Measurements from ENCODE around the gene COA1.

The COA1 gene

GRCh38 chr7:43753843-43754242, 24.5 kb upstream of the COA1 start:
- ChIA-PET CTCF (interaction anchor here (0.9 to 1.9 kb wide), 5 partner anchors 11 to 171 kb away, joined by 3 to 8 read pairs (median 4); partner anchors contain the start of gene STK17A), POLR2A (no interaction called here)
- no peak for TF ChIP-seq CTCF (IDR thresholded peaks at IDR 0.05; ENCODE audit: control extremely low read depth, extremely low read depth, low read depth, missing control alignments)
- DNase-seq (ENCODE audit: extremely low spot score), result no peak

DNA sequence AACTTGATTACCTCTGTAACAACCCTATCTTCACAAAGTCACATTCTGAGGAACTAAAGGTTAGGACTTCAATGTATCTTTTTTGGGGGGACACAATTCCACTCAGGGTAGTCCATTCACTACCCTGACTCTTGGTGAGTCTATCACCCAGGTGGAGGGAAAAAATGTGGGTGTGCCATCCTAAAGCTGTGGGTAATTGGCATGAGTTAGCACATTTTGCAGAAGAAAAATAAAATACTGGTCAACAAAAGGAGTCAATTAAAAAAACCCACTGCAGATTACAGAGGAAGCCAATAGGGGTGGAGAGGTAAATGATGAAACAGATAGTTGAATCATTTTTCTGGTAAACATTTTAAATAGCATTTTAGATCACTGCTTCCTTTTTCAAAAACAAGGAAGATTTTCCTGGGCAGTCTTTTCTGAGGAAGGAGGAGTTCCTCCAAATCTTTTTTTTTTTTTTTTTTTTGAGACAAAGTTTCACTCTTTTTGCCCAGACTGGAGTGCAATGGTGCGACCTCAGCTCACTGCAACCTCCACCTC, 24.0 kb upstream of the COA1 start:
- no peak for TF ChIP-seq CTCF (IDR thresholded peaks at IDR 0.05; ENCODE audit: control extremely low read depth, extremely low read depth, low read depth, missing control alignments)
- CTCF ChIA-PET, result no interaction called here
- DNase-seq (ENCODE audit: extremely low spot score), result no peak
- POLR2A ChIA-PET, result no interaction called here

- ChIA-PET POLR2A (no interaction called here), CTCF (no interaction called here)
- no peak for DNase-seq (ENCODE audit: extremely low spot score)
Observed at GRCh38 chr7:43752411-43752810, 23.1 kb upstream of the COA1 start.

DNA sequence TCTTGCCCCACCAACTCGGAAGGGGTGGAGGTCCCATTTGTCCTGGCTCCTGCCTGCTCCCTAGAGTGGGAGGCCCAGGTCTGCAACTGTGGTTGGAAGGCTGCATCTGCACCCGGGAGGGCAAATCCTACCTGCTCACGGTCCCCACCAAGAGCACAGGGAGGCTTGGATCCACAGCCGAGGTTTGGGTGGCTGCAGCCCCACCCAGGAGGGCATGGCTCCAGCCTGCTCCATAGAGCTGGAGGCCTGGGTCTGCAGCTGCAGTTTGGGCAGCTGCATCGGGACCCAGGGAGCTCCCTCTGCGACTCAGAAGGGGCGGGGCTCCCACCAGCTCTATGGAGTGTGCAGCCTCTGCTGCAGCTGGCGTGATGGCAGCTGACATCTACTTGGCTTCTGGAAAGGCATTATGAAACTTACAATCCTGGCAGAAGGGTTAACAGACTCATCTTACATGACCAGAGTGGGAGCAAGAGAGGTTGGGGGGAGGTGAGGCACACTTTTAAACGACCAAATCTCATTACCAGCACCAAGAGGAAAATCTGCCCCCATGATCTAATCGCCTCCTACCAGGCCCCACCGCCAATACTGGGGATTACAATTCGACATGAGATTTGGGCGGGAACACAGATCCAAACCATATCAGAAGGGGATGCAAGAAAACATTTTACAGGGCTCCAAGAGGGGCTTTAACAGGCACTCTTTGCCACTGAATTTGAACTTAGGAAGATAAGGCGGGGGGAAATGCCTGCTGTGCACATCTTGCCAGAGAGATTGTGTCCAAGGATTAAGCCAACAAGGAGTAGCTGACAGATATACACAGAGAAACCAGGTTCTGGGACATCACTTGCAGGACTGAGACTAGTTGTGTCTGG, 20.9 kb upstream of the COA1 start:
- TF ChIP-seq CTCF (IDR thresholded peaks at IDR 0.05; ENCODE audit: control extremely low read depth, extremely low read depth, low read depth, missing control alignments), result no peak
- ChIA-PET CTCF (interaction anchor here (1.0 to 1.6 kb wide), 5 partner anchors 10 to 168 kb away, joined by 3 to 5 read pairs (median 5); partner anchors contain the start of gene STK17A), POLR2A (interaction anchor here (0.6 kb wide), 1 partner anchor 168 kb away, joined by 4 read pairs; no protein-coding TSS in a partner anchor)
- DNase-seq (ENCODE audit: extremely low spot score), result no peak

More at GRCh38 chr7:43752411-43752810, 23.1 kb upstream of the COA1 start:
- TF ChIP-seq CTCF (IDR thresholded peaks at IDR 0.05; ENCODE audit: control extremely low read depth, extremely low read depth, low read depth, missing control alignments), result no peak

DNA sequence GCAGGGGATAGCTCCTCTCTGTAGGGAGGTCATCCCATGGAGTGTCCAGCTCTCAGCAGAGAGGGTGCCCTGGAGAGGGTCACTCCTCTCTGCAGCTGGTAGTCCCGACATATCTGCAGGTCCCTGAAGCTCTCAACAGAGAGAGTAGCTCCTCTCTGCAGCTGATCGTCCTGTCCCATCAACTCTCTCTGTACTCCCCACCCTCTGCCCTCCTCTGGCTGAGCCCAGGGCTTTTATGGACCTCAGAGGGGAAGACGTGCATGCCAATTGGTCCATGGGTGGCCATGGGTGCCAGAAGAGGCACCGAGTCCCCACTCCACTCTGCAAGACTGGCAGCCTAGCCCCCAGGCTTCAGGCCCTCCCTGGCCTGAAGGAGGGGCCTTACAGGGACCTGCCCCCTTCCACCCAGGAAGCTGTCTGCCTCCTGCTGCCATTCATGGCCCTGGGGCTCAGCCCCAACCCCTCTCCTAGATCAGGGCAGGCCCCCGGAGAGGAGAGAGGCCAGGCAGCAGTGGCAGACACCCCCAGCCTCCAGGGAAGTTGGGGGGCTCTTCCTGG, 20.1 kb upstream of the COA1 start:
- ChIA-PET POLR2A (no interaction called here), CTCF (interaction anchor here (0.9 to 1.6 kb wide), 5 partner anchors 9 to 167 kb away, joined by 3 to 5 read pairs (median 3); partner anchors contain the start of genes BLVRA and STK17A)
- DNase-seq (ENCODE audit: extremely low spot score), result no peak
- no peak for TF ChIP-seq CTCF (IDR thresholded peaks at IDR 0.05; ENCODE audit: control extremely low read depth, extremely low read depth, low read depth, missing control alignments)

DNA sequence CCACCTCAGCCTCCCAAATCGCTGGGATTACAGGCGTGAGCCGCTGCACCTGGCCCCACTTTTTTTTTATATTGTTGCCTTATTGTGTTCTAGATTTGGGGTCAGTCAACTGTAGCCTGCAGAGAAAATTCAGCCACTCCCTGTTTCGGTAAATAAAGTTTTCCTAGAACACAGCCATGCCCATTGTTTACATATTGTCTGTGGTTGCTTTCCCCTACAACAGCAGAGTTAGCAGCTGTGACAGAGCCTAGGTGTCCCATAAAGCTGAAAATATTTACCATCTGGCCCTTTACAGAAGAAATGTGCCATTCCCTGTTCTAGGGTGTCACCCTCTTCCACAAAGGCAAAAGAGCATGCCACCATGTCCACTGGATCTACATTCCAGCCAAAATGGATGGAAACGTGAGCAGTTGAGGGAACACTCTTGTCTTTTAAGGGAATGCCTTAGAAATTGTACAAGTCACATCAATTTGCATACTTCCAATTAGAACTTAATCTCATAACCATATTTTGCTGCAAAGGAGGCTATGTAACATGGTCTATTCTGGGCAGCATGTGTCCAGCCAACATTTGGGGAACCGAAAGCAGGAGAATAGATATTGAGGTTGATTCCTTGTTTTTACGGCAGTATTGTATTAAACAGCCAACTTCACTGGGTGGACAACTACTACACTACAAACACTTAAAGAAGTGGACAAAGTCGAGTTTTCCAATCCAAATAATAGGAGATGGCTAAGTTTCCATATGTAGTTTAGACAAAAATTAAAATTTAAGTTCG, 18.2 kb upstream of the COA1 start:
- no peak for TF ChIP-seq CTCF (IDR thresholded peaks at IDR 0.05; ENCODE audit: control extremely low read depth, extremely low read depth, low read depth, missing control alignments)
- no peak for DNase-seq (ENCODE audit: extremely low spot score)

More for the DNA sequence above, 18.2 kb upstream of the COA1 start:
- ChIA-PET POLR2A (no interaction called here), CTCF (interaction anchor here (2.6 to 3.1 kb wide), 3 partner anchors 11 to 165 kb away, joined by 13 to 18 read pairs (median 16); partner anchors contain the start of genes BLVRA and STK17A)

Measured in GM10248 (cell line).